Measurements from ENCODE around the gene TEX44.
"Not testable (repeated sequence)": the region's sequence is repeated elsewhere in the genome, so short reads cannot be mapped to it uniquely, and the experiment has no call there.

TEX44 gene

DNA sequence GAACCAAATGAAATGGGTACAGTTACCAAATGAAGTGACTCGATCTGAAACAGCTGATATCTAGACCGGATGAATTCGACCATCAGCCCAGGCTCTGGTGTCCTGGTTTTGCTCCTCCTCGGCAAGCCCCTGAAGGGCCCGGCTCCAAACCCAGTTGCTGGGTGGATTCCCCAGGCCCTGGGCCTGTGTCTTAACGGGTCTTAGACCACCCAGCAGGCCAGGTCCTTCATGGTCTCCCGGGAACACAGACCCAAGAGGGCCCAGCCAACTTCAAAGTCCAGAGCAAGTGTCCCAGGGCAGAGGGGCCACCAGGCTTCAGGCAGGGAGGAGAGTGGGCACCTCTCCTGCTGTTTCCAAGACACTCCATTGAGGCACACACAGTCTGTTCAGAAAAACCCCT lies 35.7 kb upstream of the TEX44 start:
- Histone ChIP-seq H3K36me3 (ENCODE audit: control insufficient read depth, insufficient read depth, low read length, severe bottlenecking) (no peaks in the 10 kb centered on the region), H3K9ac (ENCODE audit: low read length) (no peak overlapping the region)

DNA sequence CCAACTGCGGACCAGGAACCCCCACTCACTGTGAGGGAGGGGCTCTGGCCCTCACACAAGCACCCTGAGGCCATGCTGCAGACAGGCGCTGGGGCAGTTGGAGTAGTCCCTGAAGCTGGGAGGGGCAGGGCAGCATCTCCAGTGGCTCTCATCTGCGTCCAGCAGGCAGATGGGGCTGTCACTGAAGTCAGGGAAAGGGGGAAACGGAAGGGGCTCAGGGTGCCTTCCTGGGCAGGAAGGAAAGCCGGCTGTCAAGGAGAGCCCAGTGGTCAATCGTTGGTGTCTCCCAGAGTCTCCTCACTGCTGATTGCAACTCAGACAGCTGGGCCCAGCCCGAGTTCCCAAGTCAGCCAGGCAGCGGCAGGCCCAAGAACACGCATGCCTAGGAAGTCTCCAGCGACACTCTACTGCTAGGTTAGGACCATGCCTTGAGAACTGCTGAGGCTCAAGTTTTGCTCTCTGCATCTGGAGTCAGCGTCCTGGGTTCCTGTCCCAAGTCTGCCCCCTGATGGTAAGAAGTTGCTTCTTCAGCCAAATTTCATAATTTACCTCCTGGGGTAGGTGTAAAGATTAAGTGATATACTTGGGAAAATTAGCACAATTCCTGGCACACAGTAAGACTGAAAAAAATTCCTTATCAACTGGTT lies 35.0 kb upstream of the TEX44 start:
- Histone ChIP-seq H3K4me3 (ENCODE audit: low read length) (no peak overlapping the region), H3K4me1 (ENCODE audit: control insufficient read depth, insufficient read depth, low read length) (peaks cover 14% of the 10 kb centered on the region)
- DNase-seq (ENCODE audit: low read depth), result peak; percentile 87

More for the DNA sequence above, 35.7 kb upstream of the TEX44 start:
- Histone ChIP-seq H3K4me3 (ENCODE audit: low read length) (no peak overlapping the region), H3K9me3 (ENCODE audit: control insufficient read depth, low read length) (peaks cover 11% of the 10 kb centered on the region), H3K4me1 (ENCODE audit: control insufficient read depth, insufficient read depth, low read length) (peaks cover 14% of the 10 kb centered on the region), H3K27me3 (replicated peaks; ENCODE audit: control insufficient read depth, insufficient read depth, low read length) (no peaks in the 10 kb centered on the region)
- no peak for DNase-seq (ENCODE audit: low read depth)

DNA sequence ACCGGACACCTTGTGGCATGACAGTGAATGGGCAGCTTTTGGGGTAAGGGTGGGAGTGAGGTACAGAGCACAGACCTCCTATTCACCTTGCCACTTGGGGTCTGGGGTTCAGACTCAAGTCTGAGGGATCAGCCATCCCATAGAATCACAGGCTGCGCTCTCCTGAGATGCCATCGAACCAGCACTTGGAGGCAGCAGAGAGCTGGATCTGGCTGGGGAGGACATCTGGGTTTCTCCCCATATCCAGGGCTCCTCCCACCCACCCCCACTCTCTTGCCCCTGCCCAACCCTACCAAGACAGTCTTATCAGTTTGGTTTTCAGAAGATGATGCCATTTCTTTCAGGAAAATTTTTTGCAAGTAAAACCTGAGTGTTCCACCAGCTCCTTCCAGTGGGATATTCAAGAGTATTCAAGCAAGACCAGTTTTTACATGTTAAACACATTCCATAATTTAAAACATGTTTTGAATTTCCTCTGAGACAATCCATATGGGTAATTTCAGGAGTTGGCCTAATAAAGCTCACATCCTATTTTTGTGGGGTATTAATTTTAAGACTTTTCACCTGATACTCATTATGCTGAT lies 29.2 kb upstream of the TEX44 start:
- Histone ChIP-seq H3K4me3 (ENCODE audit: low read length) (no peak overlapping the region), H3K4me1 (ENCODE audit: control insufficient read depth, insufficient read depth, low read length) (no peaks in the 10 kb centered on the region), H3K36me3 (ENCODE audit: control insufficient read depth, insufficient read depth, low read length, severe bottlenecking) (no peaks in the 10 kb centered on the region), H3K9me3 (ENCODE audit: control insufficient read depth, low read length) (no peaks in the 10 kb centered on the region), H3K27me3 (replicated peaks; ENCODE audit: control insufficient read depth, insufficient read depth, low read length) (no peaks in the 10 kb centered on the region), H3K9ac (ENCODE audit: low read length) (no peak overlapping the region)
- DNase-seq (ENCODE audit: low read depth), result peak; percentile 84

More for the DNA sequence above, 35.0 kb upstream of the TEX44 start:
- Histone ChIP-seq H3K9me3 (ENCODE audit: control insufficient read depth, low read length) (peaks cover 7% of the 10 kb centered on the region), H3K27me3 (replicated peaks; ENCODE audit: control insufficient read depth, insufficient read depth, low read length) (no peaks in the 10 kb centered on the region), H3K36me3 (ENCODE audit: control insufficient read depth, insufficient read depth, low read length, severe bottlenecking) (no peaks in the 10 kb centered on the region), H3K9ac (ENCODE audit: low read length) (peak overlapping the region; percentile 68)

DNA sequence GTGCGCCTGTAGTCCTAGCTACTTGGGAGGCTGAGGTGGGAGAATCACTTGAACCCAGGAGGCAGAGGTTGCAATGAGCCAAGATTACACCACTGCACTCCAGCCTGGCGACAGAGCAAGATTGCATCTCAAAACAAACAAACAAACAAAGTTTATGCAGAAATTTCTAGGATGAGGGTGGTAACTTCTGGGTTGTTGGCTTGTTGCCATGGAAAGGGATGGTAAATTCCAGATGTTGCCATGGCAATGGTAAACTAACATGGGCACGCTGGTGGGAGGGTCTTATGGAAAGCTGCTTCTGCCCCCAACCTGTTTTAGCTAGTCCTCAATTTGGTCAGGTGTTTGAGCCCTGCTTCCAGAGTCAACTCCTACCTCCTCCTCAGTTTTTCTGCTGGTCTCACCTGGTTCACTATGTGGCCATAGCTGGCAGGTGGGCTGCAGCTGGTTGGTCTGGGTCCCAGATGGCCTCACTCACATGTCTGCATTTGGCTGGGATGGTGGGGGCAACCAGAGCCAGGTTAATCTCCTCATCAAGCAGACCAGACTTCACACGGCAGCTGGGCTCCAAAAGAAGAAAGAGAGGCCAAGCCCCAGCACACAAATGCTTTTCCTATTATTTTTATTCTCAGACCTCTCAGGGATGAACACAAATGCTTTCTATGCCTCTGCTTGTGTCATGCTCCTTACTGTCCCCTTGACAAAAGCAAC lies 26.6 kb upstream of the TEX44 start:
- Histone ChIP-seq H3K36me3 (ENCODE audit: control insufficient read depth, insufficient read depth, low read length, severe bottlenecking) (no peaks in the 10 kb centered on the region), H3K27me3 (replicated peaks; ENCODE audit: control insufficient read depth, insufficient read depth, low read length) (no peaks in the 10 kb centered on the region)
- DNase-seq (ENCODE audit: low read depth), result no peak

DNA sequence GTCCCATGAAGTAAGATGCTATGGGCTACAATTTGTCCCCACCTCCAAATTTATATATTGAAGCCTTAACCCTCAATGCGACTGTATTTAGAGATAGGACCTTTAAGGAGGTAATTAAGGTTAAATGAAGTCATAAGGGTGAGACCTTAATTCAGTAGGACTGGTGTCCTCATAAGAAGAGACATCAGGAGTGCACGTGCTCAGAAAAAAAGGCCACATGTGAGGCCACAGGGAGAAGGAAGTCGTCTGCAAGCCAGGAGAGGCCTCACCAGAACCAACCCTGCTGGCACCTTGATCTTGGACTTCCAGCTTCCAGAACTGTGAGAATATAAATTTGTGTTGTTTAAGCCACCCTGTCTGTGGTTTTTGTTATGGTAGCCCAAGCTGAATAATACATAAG lies 25.5 kb upstream of the TEX44 start:
- Histone ChIP-seq H3K9me3 (ENCODE audit: control insufficient read depth, low read length) (no peaks in the 10 kb centered on the region), H3K36me3 (ENCODE audit: control insufficient read depth, insufficient read depth, low read length, severe bottlenecking) (no peaks in the 10 kb centered on the region), H3K4me3 (ENCODE audit: low read length) (no peak overlapping the region), H3K27me3 (replicated peaks; ENCODE audit: control insufficient read depth, insufficient read depth, low read length) (no peaks in the 10 kb centered on the region), H3K4me1 (ENCODE audit: control insufficient read depth, insufficient read depth, low read length) (no peaks in the 10 kb centered on the region), H3K9ac (ENCODE audit: low read length) (no peak overlapping the region)
- DNase-seq (ENCODE audit: low read depth), result no peak

More for the DNA sequence above, 26.6 kb upstream of the TEX44 start:
- Histone ChIP-seq H3K9ac (ENCODE audit: low read length) (no peak overlapping the region), H3K4me3 (ENCODE audit: low read length) (no peak overlapping the region), H3K4me1 (ENCODE audit: control insufficient read depth, insufficient read depth, low read length) (no peaks in the 10 kb centered on the region), H3K9me3 (ENCODE audit: control insufficient read depth, low read length) (no peaks in the 10 kb centered on the region)

DNA sequence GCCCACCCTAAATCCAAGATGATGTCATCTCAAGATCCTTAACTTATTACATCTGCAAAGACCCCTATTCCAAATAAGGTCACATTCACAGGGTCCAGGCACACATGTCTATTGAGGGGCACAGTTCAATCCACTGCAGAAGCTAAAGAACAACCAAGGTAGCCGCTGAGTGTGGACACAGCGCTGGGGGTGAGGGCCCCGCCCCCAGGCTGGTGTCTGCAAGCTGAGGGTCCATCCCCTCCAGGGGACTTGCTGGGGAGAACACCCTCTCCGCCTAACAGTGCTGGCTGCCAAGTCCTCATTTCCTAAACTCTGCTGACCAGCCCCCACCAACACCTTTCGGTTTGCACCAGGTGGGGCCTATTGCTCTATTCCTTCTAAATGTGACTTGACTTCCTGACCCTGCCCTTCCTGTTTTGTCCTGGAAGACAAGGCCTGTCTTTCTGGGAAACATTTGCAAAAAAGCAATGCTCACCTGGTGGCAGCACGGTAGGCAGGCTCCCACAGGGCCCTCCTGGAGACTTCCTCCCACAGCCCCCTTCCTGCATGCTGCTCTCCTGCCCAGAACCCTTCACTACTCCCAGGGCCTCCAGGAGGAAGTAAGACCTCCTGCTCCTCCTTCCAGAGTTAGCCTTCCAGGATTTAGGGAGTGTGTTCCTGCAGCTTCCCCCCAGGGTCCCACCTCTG lies 24.4 kb upstream of the TEX44 start:
- no peak for DNase-seq (ENCODE audit: low read depth)
- H3K4me3 ChIP-seq (ENCODE audit: low read length), result no peak overlapping the region
- H3K27me3 ChIP-seq (replicated peaks; ENCODE audit: control insufficient read depth, insufficient read depth, low read length), result no peaks in the 10 kb centered on the region
- H3K9me3 ChIP-seq (ENCODE audit: control insufficient read depth, low read length), result no peaks in the 10 kb centered on the region
- H3K9ac ChIP-seq (ENCODE audit: low read length), result no peak overlapping the region
- H3K4me1 ChIP-seq (ENCODE audit: control insufficient read depth, insufficient read depth, low read length), result no peaks in the 10 kb centered on the region
- H3K36me3 ChIP-seq (ENCODE audit: control insufficient read depth, insufficient read depth, low read length, severe bottlenecking), result no peaks in the 10 kb centered on the region

DNA sequence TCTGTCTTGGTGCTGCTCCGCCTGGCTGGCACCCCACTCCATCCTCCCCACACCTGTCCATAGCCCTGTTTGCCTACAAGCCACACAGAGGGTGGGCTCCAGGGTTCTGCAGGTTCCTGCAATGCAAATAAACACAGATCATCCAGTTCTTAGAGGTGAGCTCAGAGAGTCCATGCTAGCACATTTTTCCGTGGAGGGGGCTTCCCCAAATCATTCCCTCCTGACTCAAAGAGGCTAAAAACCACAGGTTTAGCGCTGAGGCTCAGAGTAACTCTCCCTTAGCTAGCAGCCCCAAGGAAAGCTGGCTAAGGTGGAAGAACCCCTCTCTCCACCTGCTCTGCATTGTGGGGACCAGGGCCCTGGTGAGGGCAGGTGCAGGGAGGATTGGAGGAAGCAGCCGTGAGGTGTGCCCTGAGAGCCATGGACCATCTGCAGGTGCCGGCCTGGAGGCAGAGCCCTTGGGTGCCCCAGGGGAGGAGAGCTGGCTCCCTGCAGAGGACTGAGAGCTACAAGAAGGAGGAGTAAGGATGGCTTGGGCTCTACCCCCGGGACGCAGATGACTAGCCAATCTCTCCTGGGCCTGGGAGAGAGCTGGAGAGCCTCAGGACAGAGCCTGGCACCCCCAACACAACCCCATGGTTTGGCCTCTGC lies 23.8 kb upstream of the TEX44 start:
- no peaks in the 10 kb centered on the region for H3K27me3 ChIP-seq (replicated peaks; ENCODE audit: control insufficient read depth, insufficient read depth, low read length)
- no peaks in the 10 kb centered on the region for H3K4me1 ChIP-seq (ENCODE audit: control insufficient read depth, insufficient read depth, low read length)
- no peak overlapping the region for H3K4me3 ChIP-seq (ENCODE audit: low read length)
- no peaks in the 10 kb centered on the region for H3K36me3 ChIP-seq (ENCODE audit: control insufficient read depth, insufficient read depth, low read length, severe bottlenecking)
- no peak overlapping the region for H3K9ac ChIP-seq (ENCODE audit: low read length)
- DNase-seq (ENCODE audit: low read depth), result no peak
- H3K9me3 ChIP-seq (ENCODE audit: control insufficient read depth, low read length), result no peaks in the 10 kb centered on the region

DNA sequence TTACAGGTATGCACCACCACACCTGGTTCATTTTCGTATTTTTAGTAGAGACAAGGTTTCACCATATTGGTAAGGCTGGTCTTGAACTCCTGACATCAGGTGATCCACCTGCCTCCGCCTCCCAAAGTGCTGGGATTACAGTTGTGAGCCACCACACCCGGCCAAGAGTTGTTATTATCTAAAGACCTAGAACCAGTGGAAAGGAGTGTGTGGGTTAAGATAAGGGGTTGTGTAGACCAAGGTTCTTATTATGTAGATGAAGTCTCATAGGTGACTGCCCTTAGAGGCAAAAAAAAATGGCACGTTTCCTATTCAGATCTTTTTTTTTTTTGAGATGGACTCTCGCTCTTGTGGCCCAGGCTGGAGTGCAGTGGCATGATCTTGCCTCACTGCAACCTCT lies 21.7 kb upstream of the TEX44 start:
- not testable (repeated sequence) for H3K4me1 ChIP-seq (ENCODE audit: control insufficient read depth, insufficient read depth, low read length); H3K9me3 ChIP-seq (ENCODE audit: control insufficient read depth, low read length); DNase-seq (ENCODE audit: low read depth); H3K4me3 ChIP-seq (ENCODE audit: low read length); H3K36me3 ChIP-seq (ENCODE audit: control insufficient read depth, insufficient read depth, low read length, severe bottlenecking); H3K9ac ChIP-seq (ENCODE audit: low read length); H3K27me3 ChIP-seq (replicated peaks; ENCODE audit: control insufficient read depth, insufficient read depth, low read length)

DNA sequence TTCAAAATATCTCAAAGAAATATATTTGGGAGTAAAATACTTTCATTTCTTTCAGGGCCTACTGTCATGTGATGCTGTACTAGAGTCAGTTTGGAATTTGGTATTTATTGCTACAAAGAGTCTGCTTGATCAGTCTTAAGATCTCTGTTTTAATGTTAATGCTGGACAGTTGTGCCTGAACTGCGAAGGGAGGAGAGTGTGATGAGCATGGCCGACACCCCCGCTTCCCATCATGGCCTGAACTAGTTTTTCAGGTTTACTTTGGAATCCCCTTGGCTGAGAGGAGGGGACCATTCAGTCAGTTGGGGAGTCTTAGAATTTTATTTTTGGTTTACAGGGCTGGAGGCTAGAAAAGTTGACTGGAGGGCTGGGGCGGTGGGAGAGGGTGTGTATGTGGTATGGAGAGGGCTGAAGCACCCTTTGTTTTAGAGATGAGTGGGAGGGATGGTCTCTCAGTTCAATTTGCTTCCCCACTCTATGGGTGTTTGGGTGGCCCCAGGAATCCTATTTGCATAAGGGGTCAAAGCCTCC lies 20.9 kb upstream of the TEX44 start:
- H3K4me3 ChIP-seq (ENCODE audit: low read length), result no peak overlapping the region
- H3K4me1 ChIP-seq (ENCODE audit: control insufficient read depth, insufficient read depth, low read length), result no peaks in the 10 kb centered on the region
- H3K9ac ChIP-seq (ENCODE audit: low read length), result no peak overlapping the region
- H3K27me3 ChIP-seq (replicated peaks; ENCODE audit: control insufficient read depth, insufficient read depth, low read length), result no peaks in the 10 kb centered on the region
- no peaks in the 10 kb centered on the region for H3K36me3 ChIP-seq (ENCODE audit: control insufficient read depth, insufficient read depth, low read length, severe bottlenecking)
- H3K9me3 ChIP-seq (ENCODE audit: control insufficient read depth, low read length), result no peaks in the 10 kb centered on the region
- peak; percentile 15 for DNase-seq (ENCODE audit: low read depth)

DNA sequence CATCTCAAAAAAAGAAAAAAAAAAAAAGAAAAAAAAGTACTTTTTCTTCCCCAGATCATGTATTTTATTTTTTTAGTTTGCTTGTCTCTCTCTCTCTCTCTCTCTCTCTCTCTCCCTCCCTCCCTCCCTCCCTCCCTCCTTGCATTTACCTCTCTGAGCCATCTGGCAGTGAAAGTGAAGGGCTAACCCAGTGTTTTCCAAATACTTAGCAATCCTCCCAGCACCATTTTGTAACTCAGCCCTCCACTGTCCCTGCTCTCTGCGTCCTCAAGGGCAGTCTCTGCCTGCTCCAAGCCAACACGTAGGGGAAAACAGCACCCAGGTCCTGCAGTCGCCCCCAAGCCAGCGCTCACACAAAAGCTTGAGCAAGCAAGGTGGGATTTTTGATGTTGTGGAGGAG lies 19.6 kb upstream of the TEX44 start:
- H3K4me1 ChIP-seq (ENCODE audit: control insufficient read depth, insufficient read depth, low read length), result no peaks in the 10 kb centered on the region
- DNase-seq (ENCODE audit: low read depth), result no peak
- H3K27me3 ChIP-seq (replicated peaks; ENCODE audit: control insufficient read depth, insufficient read depth, low read length), result no peaks in the 10 kb centered on the region

More for the DNA sequence above, 19.6 kb upstream of the TEX44 start:
- no peak overlapping the region for H3K4me3 ChIP-seq (ENCODE audit: low read length)
- no peaks in the 10 kb centered on the region for H3K9me3 ChIP-seq (ENCODE audit: control insufficient read depth, low read length)
- H3K36me3 ChIP-seq (ENCODE audit: control insufficient read depth, insufficient read depth, low read length, severe bottlenecking), result no peaks in the 10 kb centered on the region
- H3K9ac ChIP-seq (ENCODE audit: low read length), result no peak overlapping the region

All from adipocyte (in vitro differentiated cells).